HG02623 (cell line): ENCODE data around the gene DPF3.

Experiments used
- ATAC-seq: cut with Tn5 transposase; IDR thresholded peaks from one replicate; pipeline ENCODE4 v1.9.1; 2021; ENCODE audit warnings: moderate library complexity; ENCODE audit not compliant: unreplicated experiment

Gene DPF3

GRCh38 chr14:72607386-72608130 lies 286.3 kb downstream of the DPF3 start:
- no peak for ATAC-seq

- no peak for ATAC-seq
Measured at GRCh38 chr14:72606879-72607278, 287.0 kb downstream of the DPF3 start.

- ATAC-seq, result no peak
Measured at GRCh38 chr14:72605921-72606220, 288.0 kb downstream of the DPF3 start.

- no peak for ATAC-seq
Measured at GRCh38 chr14:72605096-72605920, 288.6 kb downstream of the DPF3 start.

- ATAC-seq, result no peak
Measured at GRCh38 chr14:72604133-72604532, 289.8 kb downstream of the DPF3 start.

- no peak for ATAC-seq
Measured at GRCh38 chr14:72603639-72604038, 290.3 kb downstream of the DPF3 start.

- no peak for ATAC-seq
Measured at GRCh38 chr14:72600551-72601330, 293.2 kb downstream of the DPF3 start.

- ATAC-seq, result no peak
Measured at GRCh38 chr14:72599579-72600470, 294.1 kb downstream of the DPF3 start.

GRCh38 chr14:72598306-72598705 lies 295.6 kb downstream of the DPF3 start:
- ATAC-seq, result no peak

GRCh38 chr14:72597252-72598233 lies 296.4 kb downstream of the DPF3 start:
- ATAC-seq, result no peak

- no peak for ATAC-seq
Measured at GRCh38 chr14:72595152-72595862, 298.6 kb downstream of the DPF3 start.

GRCh38 chr14:72594099-72594901 lies 299.6 kb downstream of the DPF3 start:
- ATAC-seq, result no peak

GRCh38 chr14:72591391-72591790 lies 302.5 kb downstream of the DPF3 start:
- no peak for ATAC-seq

GRCh38 chr14:72590577-72590976 lies 303.3 kb downstream of the DPF3 start:
- ATAC-seq, result no peak

GRCh38 chr14:72589652-72590051 lies 304.2 kb downstream of the DPF3 start:
- no peak for ATAC-seq

GRCh38 chr14:72588521-72588920 lies 305.4 kb downstream of the DPF3 start:
- ATAC-seq, result no peak

GRCh38 chr14:72583316-72584272 lies 310.3 kb downstream of the DPF3 start:
- no peak for ATAC-seq
